ENCODE measurements around the gene HDAC4.

Gene HDAC4

DNA sequence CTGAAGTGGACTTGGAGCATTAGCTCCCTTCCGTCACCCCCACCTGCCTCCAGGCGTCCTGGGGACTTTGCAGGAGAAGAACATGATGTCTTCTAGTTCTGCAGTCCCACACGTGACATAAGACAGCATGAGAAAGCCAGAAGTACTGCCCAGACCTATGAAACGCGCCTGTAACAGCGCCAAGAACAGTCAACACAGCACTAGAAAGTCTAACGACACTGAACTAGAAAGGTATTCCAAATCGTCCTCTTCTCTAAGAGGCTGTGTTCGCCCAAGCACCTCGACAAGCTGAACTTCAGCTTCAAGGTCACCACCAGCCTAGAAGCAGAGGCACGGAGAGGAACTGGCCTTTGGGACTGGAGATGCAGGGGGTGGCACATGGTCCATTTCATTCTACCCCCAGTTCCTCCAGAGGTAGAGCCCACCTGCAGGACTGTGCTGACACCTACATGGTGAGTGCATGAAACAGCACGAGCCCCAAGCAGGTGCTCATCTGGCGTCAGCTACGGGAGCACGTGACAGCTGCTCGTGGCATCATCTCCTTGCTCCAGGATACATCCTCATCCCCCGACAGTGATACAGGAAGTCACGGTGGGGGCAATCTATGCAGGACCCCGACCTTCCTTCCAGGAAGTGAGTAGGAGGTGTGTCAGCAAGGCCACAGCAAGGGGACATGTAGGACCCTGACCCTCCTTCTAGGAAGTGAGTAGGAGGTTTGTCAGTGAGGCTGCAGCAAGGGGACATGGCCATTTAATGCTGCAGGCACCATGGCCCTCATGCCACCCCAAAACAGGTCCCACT, 3.7 kb downstream of the HDAC4 start:
- DNase-seq (ENCODE audit: low spot score): peak; percentile 14

- DNase-seq (ENCODE audit: low spot score): no peak
Measured at GRCh38 chr2:239395524-239395923, 5.3 kb downstream of the HDAC4 start.

GRCh38 chr2:239394978-239395377, 5.8 kb downstream of the HDAC4 start:
- no peak for DNase-seq (ENCODE audit: low spot score)

DNA sequence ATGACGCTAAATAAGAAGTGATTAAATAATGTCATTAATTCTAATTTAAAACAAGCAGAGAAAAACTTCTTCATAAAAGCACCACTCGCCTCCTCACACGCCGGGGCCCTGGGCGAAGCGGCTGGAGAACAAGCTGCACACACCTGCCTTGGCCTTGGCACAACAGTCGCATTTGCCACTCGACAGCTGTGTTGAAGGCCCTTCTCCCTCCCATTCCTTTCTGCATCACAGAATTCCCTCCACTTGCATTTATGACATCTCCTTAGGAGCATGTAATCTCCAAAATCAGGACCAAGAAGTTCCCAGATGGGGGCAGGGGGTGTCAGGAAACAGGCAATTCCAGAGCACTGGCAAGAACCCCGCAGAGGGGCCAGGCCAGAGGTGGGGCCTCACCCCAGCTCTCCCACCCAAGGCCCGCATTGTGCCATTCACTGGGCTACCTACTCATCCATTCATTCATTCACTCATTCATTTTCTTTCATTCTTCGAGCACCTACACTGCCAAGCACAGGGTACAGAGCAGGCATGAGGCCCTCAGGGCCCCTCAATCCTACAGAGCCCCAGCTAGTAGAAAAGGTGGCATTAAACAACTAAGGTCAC, 6.4 kb downstream of the HDAC4 start:
- no peak for DNase-seq (ENCODE audit: low spot score)

DNA sequence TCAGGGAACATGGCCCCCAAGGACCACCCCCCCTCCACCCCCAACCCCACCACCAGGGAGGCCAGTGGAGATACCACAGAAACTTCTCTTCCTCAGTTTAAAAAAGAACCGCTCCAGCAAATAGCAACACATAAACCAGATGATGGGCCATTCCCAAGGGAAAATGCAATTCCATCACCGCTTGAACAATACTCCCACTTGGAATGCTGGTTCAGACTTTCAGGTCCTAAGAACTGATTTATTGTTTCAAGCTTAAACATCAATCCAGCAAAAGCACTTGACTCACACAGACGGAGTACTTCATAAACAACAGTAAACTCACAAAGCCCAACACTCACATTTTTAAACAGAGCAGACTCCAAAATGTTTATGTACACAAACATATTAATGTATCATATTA, 6.9 kb downstream of the HDAC4 start:
- DNase-seq (ENCODE audit: low spot score): no peak

DNA sequence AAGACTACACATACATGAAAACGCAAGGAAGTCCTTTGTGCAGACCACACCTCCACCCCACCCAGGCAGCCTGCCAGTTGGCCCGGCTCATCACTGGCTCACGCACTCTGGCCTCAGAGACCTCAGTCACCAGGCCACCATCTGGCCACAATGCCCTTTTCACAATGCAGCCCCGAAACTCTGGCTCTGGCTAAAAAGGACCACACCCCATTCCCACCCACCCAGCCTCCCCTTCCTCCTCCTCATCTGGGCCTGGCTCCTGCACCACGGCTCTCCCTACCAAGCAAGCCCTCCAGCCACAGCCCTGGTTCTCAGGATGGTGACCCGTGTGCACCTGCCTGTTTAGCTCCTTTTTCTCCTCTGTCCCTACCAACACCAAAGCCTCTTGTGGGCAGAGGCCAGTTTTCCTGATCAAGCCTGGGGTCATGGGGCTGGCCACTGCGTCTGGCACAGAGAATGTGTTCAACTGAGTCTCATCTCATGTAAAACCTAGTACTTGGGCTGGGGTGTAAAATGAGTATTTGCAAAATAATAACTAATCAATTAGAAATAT, 7.4 kb downstream of the HDAC4 start:
- DNase-seq (ENCODE audit: low spot score): no peak

- no peak for DNase-seq (ENCODE audit: low spot score)
Measured at GRCh38 chr2:239392688-239393387, 8.0 kb downstream of the HDAC4 start.

- DNase-seq (ENCODE audit: low spot score): no peak
Measured at GRCh38 chr2:239392072-239392357, 8.8 kb downstream of the HDAC4 start.

- DNase-seq (ENCODE audit: low spot score): no peak
Measured at GRCh38 chr2:239391286-239392071, 9.3 kb downstream of the HDAC4 start.

DNA sequence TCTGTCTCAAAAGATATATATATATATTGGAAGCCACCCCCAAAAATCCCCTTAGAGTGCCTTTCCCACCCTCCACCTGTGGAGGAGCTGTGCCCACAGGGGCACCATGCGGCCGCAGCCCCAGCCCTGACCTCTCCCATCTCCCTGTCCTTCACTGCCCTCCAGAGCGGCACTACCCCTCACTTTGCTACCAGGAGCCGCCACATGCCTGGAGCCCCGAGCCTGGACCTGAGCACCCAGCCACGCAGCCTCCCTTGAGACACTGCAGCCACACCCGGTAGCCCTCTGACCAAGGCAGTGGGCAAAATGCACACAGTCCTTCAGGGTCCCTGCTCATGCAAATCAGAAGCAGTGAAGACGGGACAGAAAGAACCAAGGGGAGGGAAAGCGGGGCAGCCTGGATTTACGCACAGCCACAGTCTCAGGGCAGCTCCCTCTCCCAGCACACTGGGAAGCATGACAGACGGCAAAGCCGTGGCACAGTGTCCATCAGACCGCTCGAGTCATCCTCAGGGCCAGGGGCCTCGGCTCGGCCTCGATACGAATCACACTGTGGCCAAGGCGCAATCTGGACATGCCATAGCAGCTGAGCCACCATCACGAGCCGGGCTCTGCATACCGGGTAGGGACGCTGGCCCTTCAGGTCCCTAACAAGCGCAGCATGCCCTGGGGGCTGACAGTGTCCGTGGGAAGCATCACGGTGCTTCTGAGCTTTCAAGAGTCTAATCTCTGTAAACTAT, 10.1 kb downstream of the HDAC4 start:
- DNase-seq (ENCODE audit: low spot score): no peak

DNA sequence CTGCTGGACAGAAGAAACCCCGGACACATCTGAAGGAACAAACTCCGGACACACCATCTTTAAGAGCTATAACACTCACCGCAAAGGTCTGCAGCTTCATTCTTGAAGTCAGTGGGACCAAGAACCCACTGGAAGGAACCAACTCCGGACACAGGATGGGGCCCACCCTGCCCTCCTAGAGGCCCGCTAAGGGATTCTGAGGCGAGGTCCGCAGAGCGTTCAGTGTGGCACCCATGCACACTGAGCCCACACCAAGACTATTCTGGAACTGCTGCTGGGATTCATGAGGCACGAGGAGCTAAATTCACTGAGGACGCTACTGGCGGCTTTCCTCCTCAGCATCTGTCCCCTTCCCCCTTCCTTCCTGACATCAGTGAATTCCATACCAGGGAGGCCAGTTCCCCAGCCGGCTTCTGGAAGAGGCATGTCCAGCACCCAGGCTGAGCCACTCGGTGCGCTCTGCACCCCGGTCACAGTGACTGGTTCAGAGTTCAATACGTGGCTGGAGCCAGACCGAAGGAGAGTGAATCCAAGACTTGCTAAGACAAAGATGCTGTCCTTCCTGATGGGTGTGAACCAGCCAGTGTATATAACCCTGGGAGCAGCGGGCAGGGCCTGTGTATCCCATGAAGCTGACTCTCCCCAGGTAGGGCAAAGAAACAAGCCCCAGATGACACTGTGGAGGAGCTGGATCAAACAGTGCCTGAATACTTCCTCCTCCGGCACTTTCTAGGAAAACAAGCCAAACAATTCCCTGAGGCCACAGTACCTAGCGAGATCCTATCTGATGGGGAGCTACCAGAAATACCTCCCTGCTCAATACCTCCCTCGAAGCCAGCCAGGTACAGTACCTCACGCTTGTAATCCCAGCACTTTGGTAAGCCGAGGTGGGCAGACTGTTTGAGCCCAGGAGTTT, 11.1 kb downstream of the HDAC4 start:
- no peak for DNase-seq (ENCODE audit: low spot score)

DNA sequence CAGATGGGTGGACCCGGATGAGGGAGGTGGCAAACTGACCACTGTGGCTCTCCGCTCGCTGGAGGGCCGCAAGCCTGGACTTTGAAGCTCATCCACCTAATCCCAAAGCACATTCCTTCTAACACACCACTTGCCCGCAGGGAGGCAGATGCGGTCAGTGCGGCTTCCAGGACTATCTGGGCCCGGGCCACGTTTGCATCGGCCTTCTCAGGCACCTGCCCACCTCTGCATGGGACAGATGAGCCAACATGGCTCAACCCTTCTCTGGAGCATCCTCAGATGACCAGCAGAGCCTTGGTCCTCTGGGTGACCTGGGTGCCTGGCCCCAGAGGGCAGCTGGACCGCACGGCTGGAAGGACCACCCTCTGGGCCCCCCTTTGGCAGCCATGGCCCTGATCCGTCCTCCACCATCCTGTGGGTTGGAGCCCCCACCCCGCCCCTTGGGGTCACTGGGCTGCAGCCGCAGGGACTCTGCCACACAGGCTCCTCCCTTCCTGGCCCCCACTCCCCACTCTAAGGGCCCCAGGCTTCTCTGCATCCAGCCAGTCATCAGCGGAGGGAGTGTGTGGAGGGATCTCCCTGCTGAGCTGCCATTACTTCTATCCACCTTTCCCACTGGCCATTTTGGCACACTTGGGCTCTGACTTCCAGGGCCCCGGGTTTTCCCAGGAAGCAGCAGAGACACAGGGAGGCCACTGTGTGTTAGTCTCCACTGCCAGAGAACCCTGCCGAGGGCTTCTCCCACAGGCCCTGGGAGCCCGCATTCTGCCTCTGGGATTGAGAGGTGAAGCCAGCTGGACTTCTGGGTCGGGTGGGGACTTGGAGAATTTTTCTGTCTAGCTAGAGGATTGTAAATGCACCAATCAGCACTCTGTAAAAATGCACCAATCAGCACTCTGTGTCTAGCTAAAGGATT, 12.3 kb downstream of the HDAC4 start:
- no peak for DNase-seq (ENCODE audit: low spot score)

- DNase-seq (ENCODE audit: low spot score): no peak
Measured at GRCh38 chr2:239387811-239388210, 13.0 kb downstream of the HDAC4 start.

- DNase-seq (ENCODE audit: low spot score): no peak
Measured at GRCh38 chr2:239386872-239387445, 13.9 kb downstream of the HDAC4 start.

DNA sequence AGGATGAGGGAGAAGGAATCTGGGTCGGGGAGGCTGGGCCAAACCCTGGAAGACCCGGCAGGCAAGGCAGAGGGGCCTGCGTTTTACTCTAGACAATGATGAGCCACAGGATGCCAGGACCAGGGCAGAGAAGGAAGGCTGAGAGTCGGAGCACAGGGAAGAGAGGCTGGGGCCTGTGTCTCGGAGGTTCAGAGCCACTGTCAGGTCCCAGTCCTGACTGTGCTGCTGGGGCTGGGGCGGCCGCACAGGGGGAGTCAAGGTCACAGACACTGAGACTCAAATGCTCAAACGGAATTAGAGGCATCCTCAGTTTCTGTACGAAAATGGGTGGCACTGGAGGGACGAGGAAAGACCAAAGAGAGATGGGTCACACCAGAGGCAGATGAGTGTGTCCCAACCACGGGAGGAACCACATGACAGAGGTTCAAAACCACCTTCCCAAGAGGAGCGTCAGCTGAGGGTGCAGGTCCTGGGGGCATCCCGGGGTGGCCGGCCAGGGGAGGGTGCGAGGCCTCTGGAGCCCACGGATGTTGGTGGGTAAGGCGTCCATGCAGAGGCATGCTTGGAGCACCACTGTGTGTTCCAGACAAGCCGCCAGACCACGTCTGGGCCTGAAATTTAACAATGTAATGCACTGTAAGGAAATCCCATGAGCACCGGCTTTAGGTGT, 14.7 kb downstream of the HDAC4 start:
- no peak for DNase-seq (ENCODE audit: low spot score)

DNA sequence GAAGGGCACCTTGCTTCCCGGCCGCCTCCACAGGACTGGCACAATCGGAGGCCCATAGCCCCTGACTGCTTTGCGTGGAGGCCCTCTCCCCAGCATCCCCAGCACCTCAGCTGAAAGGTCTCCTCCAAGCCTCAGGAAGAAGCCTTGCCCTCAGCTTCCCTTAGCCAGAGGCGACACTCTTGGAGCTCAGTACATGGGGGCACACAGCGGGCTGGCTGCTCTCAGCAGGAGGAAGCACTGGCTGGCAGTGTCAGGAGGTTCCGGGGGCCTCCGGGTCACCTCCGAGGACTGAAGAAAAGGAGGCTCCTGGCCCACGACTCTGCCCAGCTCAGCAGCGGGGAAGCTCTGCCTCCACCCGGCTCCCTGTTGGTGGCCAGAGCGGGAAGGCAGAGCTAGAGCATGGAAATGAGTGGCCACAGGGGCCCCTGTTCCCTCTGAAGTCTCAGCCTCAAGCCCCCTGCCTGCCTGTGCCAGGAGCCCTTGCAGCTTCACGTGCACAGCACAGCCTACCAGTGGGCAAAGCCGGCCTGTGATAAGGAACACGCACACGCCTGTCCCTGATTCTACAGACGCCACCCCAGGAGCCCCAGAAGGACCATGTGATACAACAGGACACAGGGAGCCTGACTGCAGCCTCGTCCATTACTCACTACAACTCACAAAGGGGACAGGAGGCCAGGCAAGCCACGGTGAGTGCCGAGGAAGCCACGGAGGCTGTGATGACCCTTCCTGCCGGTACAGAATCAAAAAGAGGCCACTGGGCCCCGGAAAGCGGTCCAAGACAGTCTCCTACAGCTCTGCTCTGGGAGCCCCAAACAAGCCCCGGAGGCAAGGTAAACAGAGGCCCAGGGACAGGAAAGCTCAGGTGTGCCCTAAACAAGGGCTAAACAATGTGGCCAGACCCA, 15.5 kb downstream of the HDAC4 start:
- DNase-seq (ENCODE audit: low spot score): no peak

- DNase-seq (ENCODE audit: low spot score): no peak
Measured at GRCh38 chr2:239383759-239384156, 17.1 kb downstream of the HDAC4 start.

All from activated CD4-positive, alpha-beta T cell treated with anti-CD3 and anti-CD28 coated beads, Interleukin-2, Interleukin-4, amounts not matched to agents 100 ng/mL and 50 ng/mL, durations not matched to agents 16 hours and 8 hours (primary cell).